A549 treated with DMSO at 1 μM for 4 hours (cell line): ENCODE data around the gene COPB2. TPM values are rescaled to one million over a fixed set of nuclear protein-coding genes. Genes with fewer than 3 reads are reported as not detected.

Experiments used
- total RNA-seq: library from RNA; stranded (reverse); fragments of 200-300 nt; extraction: Qiagen RNA extraction; gene quantifications from 5 replicates; pipeline ENCODE4 v1.2.3, GENCODE V29; 2022; ENCODE audit warnings: low read depth

Gene COPB2
- 67.5 to 78.7 TPM (median 75.9 TPM) in 5 replicates for total RNA-seq

GRCh38 chr3:139389552-139390368, at the start of gene COPB2:
TSS of gene COPB2 (minus strand) at chr3:139389647. CDS start at chr3:139389550, 97 bp downstream.

GRCh38 chr3:139343895-139344856, 45.3 kb downstream of the COPB2 start, which contains the start of gene MRPS22:
TSS of gene MRPS22 (plus strand) at chr3:139344020. CDS start at chr3:139344027, 7 bp downstream.

Other genes with a start within 250 kb of the COPB2 start
- gene MRPS22, start 45.6 kb downstream of the COPB2 start, total RNA-seq = 43.4 to 48.9 TPM (median 45.7 TPM) in 5 replicates
- not detected in 5 replicates for gene RBP2, start 86.9 kb upstream of the COPB2 start, total RNA-seq
- 4.2 to 6.2 TPM (median 5.6 TPM) in 5 replicates for gene RBP1, start 150.1 kb upstream of the COPB2 start, total RNA-seq